Activated CD8-positive, alpha-beta T cell treated with anti-CD3 and anti-CD28 coated beads for 36 hours (primary cell): ENCODE measurements around the gene C1orf56. TPM values are rescaled to one million over a fixed set of nuclear protein-coding genes. Genes with fewer than 3 reads are reported as not detected.

Experiments
- ATAC-seq: fragments of 200-7000 bp; cut with Tn5 transposase; one replicate; pipeline ENCODE4 v1.10.0; 2021; ENCODE audit warnings: mild to moderate bottlenecking, moderate library complexity
- CTCF ChIA-PET: fragments of 350-600 bp; sonication (Branson Sonifier 250); formaldehyde crosslinking; loops from one replicate; lab custom pipeline; 2021; ENCODE audit warnings: antibody characterized with exemption; lab: Charles Lee
- POLR2A ChIA-PET: fragments of 350-600 bp; sonication (Branson Sonifier 250); formaldehyde crosslinking; loops from one replicate; lab custom pipeline; 2021; ENCODE audit warnings: antibody characterized with exemption; lab: Charles Lee
- DNase-seq: peaks from one replicate; pipeline ENCODE4 v3.0.0-alpha.2; 2020
- H3K27ac Mint-ChIP-seq: one replicate; pipeline ENCODE4 v1.8.0; 2021; ENCODE audit warnings: mild to moderate bottlenecking, mixed read lengths
- H3K27me3 Mint-ChIP-seq: one replicate; pipeline ENCODE4 v1.8.0; 2021; ENCODE audit warnings: mixed read lengths
- H3K36me3 Mint-ChIP-seq: one replicate; pipeline ENCODE4 v1.8.0; 2021; ENCODE audit warnings: low read depth, mixed read lengths
- H3K4me1 Mint-ChIP-seq: one replicate; pipeline ENCODE4 v1.8.0; 2021; ENCODE audit warnings: low read depth, mixed read lengths
- H3K4me3 Mint-ChIP-seq: one replicate; pipeline ENCODE4 v1.8.0; 2021; ENCODE audit warnings: mild to moderate bottlenecking, moderate library complexity, mixed read lengths
- H3K9me3 Mint-ChIP-seq: one replicate; pipeline ENCODE4 v1.8.0; 2021; ENCODE audit warnings: mixed read lengths
- CTCF ChIP-seq: fragments of 200-600 bp; IDR thresholded peaks from one replicate; pipeline ENCODE4 v1.8.0; 2022; ENCODE audit warnings: antibody characterized with exemption, mild to moderate bottlenecking
- intact Hi-C: fragments of 100-400 bp; cut with micrococcal nuclease; formaldehyde crosslinking; loops from one replicate; pipeline ENCODE4 v1.10.0; 2022
- total RNA-seq, 2 experiments: library from RNA; stranded (reverse); gene quantifications; one replicate each; pipeline ENCODE4 v1.2.3, GENCODE V29; 2021

Gene C1orf56
- total RNA-seq, 2 experiments from 2014 or later = 1.4 to 1.9 TPM

- H3K9me3 Mint-ChIP-seq = no peaks in the 10 kb centered on the region
- CTCF ChIA-PET = interaction anchor here (0.6 to 6.5 kb wide), 7 partner anchors 10 to 96 kb away, joined by 4 to 40 read pairs (median 9); partner anchors contain the start of genes C1orf56, GABPB2 and TNFAIP8L2
- ATAC-seq (no peak), DNase-seq (no peak)
- H3K4me1 Mint-ChIP-seq = peaks cover 41% of the 10 kb centered on the region
- POLR2A ChIA-PET = interaction anchor here (1.0 to 5.5 kb wide), 6 partner anchors 9 to 1215 kb away, joined by 3 to 40 read pairs (median 6); partner anchors contain the start of genes C1orf56 and GABPB2
- H3K27ac Mint-ChIP-seq = peak overlapping the region; percentile 95
- H3K27me3 Mint-ChIP-seq = no peaks in the 10 kb centered on the region
- H3K4me3 Mint-ChIP-seq = peak overlapping the region; percentile 96
- TF ChIP-seq CTCF = no peak
- intact Hi-C loops = no loop called here
- peaks cover 30% of the 10 kb centered on the region for H3K36me3 Mint-ChIP-seq
These were observed 13.3 kb downstream of the C1orf56 start for GRCh38 chr1:151060657-151061421.

DNA sequence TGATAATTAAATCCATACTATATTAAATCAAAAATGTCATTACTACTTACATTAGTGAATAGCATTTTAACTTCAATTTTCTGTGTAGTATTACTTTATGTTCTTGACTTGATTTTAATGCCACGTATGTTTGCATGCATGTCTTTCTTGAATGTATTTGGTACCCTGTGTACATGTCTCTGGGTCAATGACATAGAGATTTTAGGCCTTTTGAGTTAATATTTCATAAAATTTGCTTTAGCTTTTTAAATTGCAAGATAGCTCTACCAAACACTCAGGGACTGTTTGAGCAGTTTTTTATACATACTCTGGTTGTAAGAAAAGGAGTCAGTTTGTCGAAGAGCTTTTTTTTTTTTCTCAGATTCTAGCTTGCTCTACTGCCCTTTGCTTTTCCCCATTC is 14.2 kb downstream of the C1orf56 start:
- Mint-ChIP-seq H3K27ac (no peak overlapping the region), H3K9me3 (no peaks in the 10 kb centered on the region), H3K27me3 (no peaks in the 10 kb centered on the region), H3K4me1 (peaks cover 33% of the 10 kb centered on the region), H3K4me3 (peak overlapping the region; percentile 96), H3K36me3 (peaks cover 24% of the 10 kb centered on the region)
- ChIA-PET CTCF (interaction anchor here (0.6 to 6.5 kb wide), 7 partner anchors 9 to 201 kb away, joined by 3 to 40 read pairs (median 5); partner anchors contain the start of genes GABPB2 and MINDY1), POLR2A (interaction anchor here (0.6 to 2.3 kb wide), 4 partner anchors 8 to 44 kb away, joined by 4 to 9 read pairs (median 8); partner anchors contain the start of gene C1orf56)
- no peak for TF ChIP-seq CTCF
- intact Hi-C loops = no loop called here
- no peak for DNase-seq
- ATAC-seq = no peak

GRCh38 chr1:151062741-151063371 is 15.3 kb downstream of the C1orf56 start:
- H3K4me3 Mint-ChIP-seq = no peak overlapping the region
- H3K27me3 Mint-ChIP-seq = no peaks in the 10 kb centered on the region
- peaks cover 14% of the 10 kb centered on the region for H3K36me3 Mint-ChIP-seq
- POLR2A ChIA-PET = interaction anchor here (0.5 to 2.3 kb wide), 4 partner anchors 8 to 27 kb away, joined by 3 to 8 read pairs (median 4); no protein-coding TSS in a partner anchor
- TF ChIP-seq CTCF = no peak
- intact Hi-C loops = no loop called here
- no peak overlapping the region for H3K27ac Mint-ChIP-seq
- H3K9me3 Mint-ChIP-seq = no peaks in the 10 kb centered on the region
- DNase-seq (no peak), ATAC-seq (no peak)
- peaks cover 26% of the 10 kb centered on the region for H3K4me1 Mint-ChIP-seq
- CTCF ChIA-PET = interaction anchor here (1.4 to 3.8 kb wide), 5 partner anchors 8 to 67 kb away, joined by 4 to 20 read pairs (median 5); partner anchors contain the start of genes GABPB2 and MINDY1

- CTCF ChIA-PET = interaction anchor here (0.8 to 2.5 kb wide), 4 partner anchors 14 to 91 kb away, joined by 3 to 6 read pairs (median 4); partner anchors contain the start of gene TNFAIP8L2
- Mint-ChIP-seq H3K36me3 (peaks cover 6% of the 10 kb centered on the region), H3K9me3 (no peaks in the 10 kb centered on the region), H3K27ac (no peak overlapping the region), H3K4me1 (peaks cover 32% of the 10 kb centered on the region), H3K27me3 (no peaks in the 10 kb centered on the region), H3K4me3 (no peak overlapping the region)
- no peak for DNase-seq
- TF ChIP-seq CTCF = no peak
- ATAC-seq = no peak
- intact Hi-C loops = no loop called here
- POLR2A ChIA-PET = interaction anchor here (0.7 to 1.2 kb wide), 2 partner anchors 15 to 93 kb away, joined by 3 to 4 read pairs; no protein-coding TSS in a partner anchor
These were observed 17.6 kb downstream of the C1orf56 start for GRCh38 chr1:151065089-151065645.
